ENCODE results near the gene ANAPC1. TPM values are rescaled to one million over a fixed set of nuclear protein-coding genes. Genes with fewer than 3 reads are reported as not detected.

The ANAPC1 gene
- polyA plus RNA-seq, 1 of the 3 experiments (the other 2 are of a cell fraction), result 16.0 TPM

- DNase-seq, result no peak
- Histone ChIP-seq H3K9me3 (no peaks in the 10 kb centered on the region), H3K27me3 (ENCODE audit: insufficient read depth) (no peaks in the 10 kb centered on the region), H3K9me2 (no peaks in the 10 kb centered on the region), H4K20me1 (ENCODE audit: insufficient read depth) (peaks cover 6% of the 10 kb centered on the region; the same call in 1 of the 2 replicates), H3K4me1 (ENCODE audit: control insufficient read depth in 1 of 2, insufficient read depth in 2 of 2, low read depth in 1 of 2, low read length in 1 of 2) (peaks cover 13 to 28% of the 10 kb centered on the region in 2 experiments), H3K36me3 (replicated peaks in 1 of 2; ENCODE audit: control insufficient read depth in 1 of 2, insufficient read depth in 2 of 2, low read length in 1 of 2) (no peaks in the 10 kb centered on the region), H3K9ac (no peak overlapping the region), H3K4me3 (ENCODE audit: low read depth in 2 of 2, low read length in 1 of 2) (no peak overlapping the region), H3F3A (replicated peaks; ENCODE audit: insufficient read depth) (peaks cover 6% of the 10 kb centered on the region), H2AFZ (ENCODE audit: low read depth) (no peak overlapping the region), H3K27ac (ENCODE audit: low read depth in 2 of 2, low read length in 1 of 2) (no peak overlapping the region), H3K4me2 (no peak overlapping the region), H3K79me2 (ENCODE audit: insufficient read depth) (no peaks in the 10 kb centered on the region)
- ChIA-PET POLR2A (no interaction called here), CTCF (no interaction called here)
- TF ChIP-seq MXI1 (IDR thresholded peaks at IDR 0.05; ENCODE audit: low read depth, low read length) (no peak), IRF3 (IDR thresholded peaks at IDR 0.05; ENCODE audit: low read depth, low read length) (no peak), CHD2 (IDR thresholded peaks at IDR 0.05; ENCODE audit: low read length, partially characterized antibody) (no peak), POLR2AphosphoS5 (IDR thresholded peaks at IDR 0.05; ENCODE audit: low read depth, low read length) (no peak), MAX (IDR thresholded peaks at IDR 0.05; ENCODE audit: low read depth) (no peak), SMC3 (IDR thresholded peaks at IDR 0.05; ENCODE audit: low read depth, low read length) (no peak)
- 63% methylated on average over 3 of the region's 3 CpGs for WGBS (ENCODE audit: low lambda C conversion rate)
These were observed 33.1 kb upstream of the ANAPC1 start for GRCh38 chr2:111917106-111917505.

DNA sequence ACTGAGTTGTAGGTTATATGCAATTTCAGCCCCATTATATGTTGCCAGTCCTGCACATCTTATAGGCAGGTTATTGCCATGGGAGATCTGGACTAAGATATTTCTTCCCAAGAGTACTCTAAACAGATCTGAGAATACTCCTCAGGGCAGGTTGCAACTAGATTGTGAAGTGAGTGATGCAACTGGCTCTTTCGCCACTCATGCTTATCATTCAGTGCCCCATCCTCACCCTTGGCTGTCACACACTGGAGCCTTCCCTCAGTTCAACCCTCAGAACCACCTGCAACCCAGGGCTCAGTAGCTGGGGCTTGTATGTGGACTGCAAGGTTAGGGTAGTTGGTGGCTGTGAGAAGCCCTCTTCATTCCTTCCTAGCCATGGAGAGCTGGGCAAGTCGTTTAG is 28.6 kb upstream of the ANAPC1 start:
- ChIA-PET CTCF (no interaction called here), POLR2A (no interaction called here)
- TF ChIP-seq FOXM1 (IDR thresholded peaks at IDR 0.05; ENCODE audit: low read depth), result no peak
- TF ChIP-seq SIN3A (IDR thresholded peaks at IDR 0.05; ENCODE audit: borderline replicate concordance, low read depth, low read length), result no peak
- TF ChIP-seq NRF1 (IDR thresholded peaks at IDR 0.05; ENCODE audit: low read depth, low read length), result no peak
- TF ChIP-seq FOSL2 (IDR thresholded peaks at IDR 0.05; ENCODE audit: borderline replicate concordance, low read depth), result no peak
- TF ChIP-seq IRF3 (IDR thresholded peaks at IDR 0.05; ENCODE audit: low read depth, low read length), result no peak
- TF ChIP-seq MAX (IDR thresholded peaks at IDR 0.05; ENCODE audit: low read depth), result no peak
- TF ChIP-seq RCOR1 (IDR thresholded peaks at IDR 0.05; ENCODE audit: low read length), result no peak
- TF ChIP-seq GATA2 (CRISPR knock-in tag; IDR thresholded peaks at IDR 0.05), result no peak
- no peak for TF ChIP-seq TCF12 (IDR thresholded peaks at IDR 0.05)
- no peak for TF ChIP-seq EP300 (IDR thresholded peaks at IDR 0.05; ENCODE audit: borderline replicate concordance in 1 of 2, low read depth in 1 of 2, low read length in 1 of 2)
- TF ChIP-seq ELF1 (IDR thresholded peaks at IDR 0.05), result no peak
- no peak for TF ChIP-seq YY1 (IDR thresholded peaks at IDR 0.05; ENCODE audit: low read depth)
- TF ChIP-seq ZBTB33 (IDR thresholded peaks at IDR 0.05; ENCODE audit: borderline replicate concordance, low read depth), result no peak
- TF ChIP-seq RXRA (IDR thresholded peaks at IDR 0.05; ENCODE audit: borderline replicate concordance, low read depth), result no peak
- TF ChIP-seq CHD2 (IDR thresholded peaks at IDR 0.05; ENCODE audit: low read length, partially characterized antibody), result no peak
- TF ChIP-seq TAF1 (IDR thresholded peaks at IDR 0.05; ENCODE audit: borderline replicate concordance, low read depth, low read length), result no peak
- TF ChIP-seq NFIC (IDR thresholded peaks at IDR 0.05; ENCODE audit: borderline replicate concordance), result no peak
- TF ChIP-seq, protein P1, sequence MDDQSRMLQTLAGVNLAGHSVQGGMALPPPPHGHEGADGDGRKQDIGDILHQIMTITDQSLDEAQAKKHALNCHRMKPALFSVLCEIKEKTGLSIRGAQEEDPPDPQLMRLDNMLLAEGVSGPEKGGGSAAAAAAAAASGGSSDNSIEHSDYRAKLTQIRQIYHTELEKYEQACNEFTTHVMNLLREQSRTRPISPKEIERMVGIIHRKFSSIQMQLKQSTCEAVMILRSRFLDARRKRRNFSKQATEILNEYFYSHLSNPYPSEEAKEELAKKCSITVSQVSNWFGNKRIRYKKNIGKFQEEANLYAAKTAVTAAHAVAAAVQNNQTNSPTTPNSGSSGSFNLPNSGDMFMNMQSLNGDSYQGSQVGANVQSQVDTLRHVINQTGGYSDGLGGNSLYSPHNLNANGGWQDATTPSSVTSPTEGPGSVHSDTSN (IDR thresholded peaks at IDR 0.05), result no peak
- no peaks in the 10 kb centered on the region for H3K36me3 ChIP-seq (replicated peaks in 1 of 2; ENCODE audit: control insufficient read depth in 1 of 2, insufficient read depth in 2 of 2, low read length in 1 of 2)
- no peaks in the 10 kb centered on the region for H3K9me3 ChIP-seq
- H3K79me2 ChIP-seq (ENCODE audit: insufficient read depth), result no peaks in the 10 kb centered on the region
- no peak overlapping the region for H3K27ac ChIP-seq (ENCODE audit: low read depth in 2 of 2, low read length in 1 of 2)
- no peak overlapping the region for H2AFZ ChIP-seq (ENCODE audit: low read depth)
- no peak for DNase-seq
- H3K9ac ChIP-seq, result no peak overlapping the region
- H3F3A ChIP-seq (replicated peaks; ENCODE audit: insufficient read depth), result peaks cover 6% of the 10 kb centered on the region
- no peaks in the 10 kb centered on the region for H3K27me3 ChIP-seq (ENCODE audit: insufficient read depth)
- no peak overlapping the region for H3K4me2 ChIP-seq
- peaks cover 10 to 11% of the 10 kb centered on the region in 2 experiments; a peak in 2 of 4 replicates for H3K4me1 ChIP-seq (ENCODE audit: control insufficient read depth in 1 of 2, insufficient read depth in 2 of 2, low read depth in 1 of 2, low read length in 1 of 2)
- H3K4me3 ChIP-seq (ENCODE audit: low read depth in 2 of 2, low read length in 1 of 2), result no peak overlapping the region
- no peaks in the 10 kb centered on the region for H4K20me1 ChIP-seq (ENCODE audit: insufficient read depth)
- no peaks in the 10 kb centered on the region for H3K9me2 ChIP-seq
- 43% methylated on average over 2 of the region's 2 CpGs for WGBS (ENCODE audit: low lambda C conversion rate)

Data from SK-N-SH (cell line).